ENCODE data around the gene GDF15.

Gene GDF15

GRCh38 chr19:18435842-18436670 lies 50.1 kb downstream of the GDF15 start:
- H3K4me3 ChIP-seq (ENCODE audit: low read depth, low read length): no peak overlapping the region
- TF ChIP-seq MYC (IDR thresholded peaks at IDR 0.05; ENCODE audit: low read depth, low read length) (no peak), MAX (IDR thresholded peaks at IDR 0.05; ENCODE audit: low read depth, low read length) (no peak), CTCF (IDR thresholded peaks at IDR 0.05; ENCODE audit: low read depth, low read length) (no peak), POLR2A (IDR thresholded peaks at IDR 0.05; ENCODE audit: extremely low read depth, insufficient read length) (no peak)
- DNase-seq (ENCODE audit: low read depth): no peak

- no peak for TF ChIP-seq CTCF (IDR thresholded peaks at IDR 0.05; ENCODE audit: low read depth, low read length)
- TF ChIP-seq MAX (IDR thresholded peaks at IDR 0.05; ENCODE audit: low read depth, low read length): no peak
- TF ChIP-seq MYC (IDR thresholded peaks at IDR 0.05; ENCODE audit: low read depth, low read length): no peak
- no peak for TF ChIP-seq POLR2A (IDR thresholded peaks at IDR 0.05; ENCODE audit: extremely low read depth, insufficient read length)
- peak; percentile 46 for DNase-seq (ENCODE audit: low read depth)
- H3K4me3 ChIP-seq (ENCODE audit: low read depth, low read length): no peak overlapping the region
These were observed 50.9 kb downstream of the GDF15 start for GRCh38 chr19:18436671-18437490.

GRCh38 chr19:18437491-18438330 lies 51.8 kb downstream of the GDF15 start, which contains the start of gene ISYNA1:
ISYNA1 (minus strand) TSS chr19:18438133; CDS start chr19:18437979, 154 bp downstream.
- no peak within 1 kb of the TSS for H3K4me3 ChIP-seq (ENCODE audit: low read depth, low read length)
- no peak for DNase-seq (ENCODE audit: low read depth)
- TF ChIP-seq CTCF (IDR thresholded peaks at IDR 0.05; ENCODE audit: low read depth, low read length) (no peak), MYC (IDR thresholded peaks at IDR 0.05; ENCODE audit: low read depth, low read length) (no peak), POLR2A (IDR thresholded peaks at IDR 0.05; ENCODE audit: extremely low read depth, insufficient read length) (no peak), MAX (IDR thresholded peaks at IDR 0.05; ENCODE audit: low read depth, low read length) (no peak)

- no peak for TF ChIP-seq POLR2A (IDR thresholded peaks at IDR 0.05; ENCODE audit: extremely low read depth, insufficient read length)
- no peak for TF ChIP-seq MYC (IDR thresholded peaks at IDR 0.05; ENCODE audit: low read depth, low read length)
- no peak overlapping the region for H3K4me3 ChIP-seq (ENCODE audit: low read depth, low read length)
- no peak for DNase-seq (ENCODE audit: low read depth)
These were observed 52.5 kb downstream of the GDF15 start for GRCh38 chr19:18438331-18439024.

Data from NB4 (cell line).